A172 (cell line): ENCODE results near the gene IMMP2L. TPM values are rescaled to one million over a fixed set of nuclear protein-coding genes. Genes with fewer than 3 reads are reported as not detected.
"Not testable (repeated sequence)": the region's sequence is repeated elsewhere in the genome, so short reads cannot be mapped to it uniquely, and the experiment has no call there.

Experiments used
- DNase-seq: peaks from one replicate; pipeline ENCODE4 v3.0.0-alpha.2; 2015; ENCODE audit warnings: low spot score
- total RNA-seq: library from RNA; depleted of rRNA; stranded (reverse); fragments of >200 nt; shearing (Covaris generic); gene quantifications from 2 replicates; pipeline ENCODE4 v1.2.3, GENCODE V29; 2014

IMMP2L gene
- total RNA-seq, 1 experiment from 2014 or later = 22.6 TPM

DNA sequence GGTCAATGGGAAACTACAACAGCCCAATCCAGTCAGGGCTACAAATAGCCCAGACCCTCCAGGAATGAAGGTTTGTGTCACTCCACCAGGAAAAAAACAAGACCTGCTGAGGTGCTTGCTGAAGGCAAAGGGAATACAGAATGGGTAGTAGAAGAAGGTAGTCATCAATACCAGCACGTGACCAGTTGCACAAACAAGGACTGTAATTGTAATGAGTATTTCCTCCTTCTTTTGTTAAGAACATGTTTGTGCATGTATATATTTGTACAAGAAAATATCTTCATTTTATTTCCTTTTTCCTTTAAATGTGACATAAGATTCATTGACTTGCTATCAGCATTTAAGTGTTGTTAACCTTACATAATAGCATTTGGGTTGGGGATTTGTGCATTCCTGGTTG is 229.3 kb downstream of the IMMP2L start:
- DNase-seq = no peak

- no peak for DNase-seq
These were observed 232.1 kb downstream of the IMMP2L start for GRCh38 chr7:111330235-111330523.

DNA sequence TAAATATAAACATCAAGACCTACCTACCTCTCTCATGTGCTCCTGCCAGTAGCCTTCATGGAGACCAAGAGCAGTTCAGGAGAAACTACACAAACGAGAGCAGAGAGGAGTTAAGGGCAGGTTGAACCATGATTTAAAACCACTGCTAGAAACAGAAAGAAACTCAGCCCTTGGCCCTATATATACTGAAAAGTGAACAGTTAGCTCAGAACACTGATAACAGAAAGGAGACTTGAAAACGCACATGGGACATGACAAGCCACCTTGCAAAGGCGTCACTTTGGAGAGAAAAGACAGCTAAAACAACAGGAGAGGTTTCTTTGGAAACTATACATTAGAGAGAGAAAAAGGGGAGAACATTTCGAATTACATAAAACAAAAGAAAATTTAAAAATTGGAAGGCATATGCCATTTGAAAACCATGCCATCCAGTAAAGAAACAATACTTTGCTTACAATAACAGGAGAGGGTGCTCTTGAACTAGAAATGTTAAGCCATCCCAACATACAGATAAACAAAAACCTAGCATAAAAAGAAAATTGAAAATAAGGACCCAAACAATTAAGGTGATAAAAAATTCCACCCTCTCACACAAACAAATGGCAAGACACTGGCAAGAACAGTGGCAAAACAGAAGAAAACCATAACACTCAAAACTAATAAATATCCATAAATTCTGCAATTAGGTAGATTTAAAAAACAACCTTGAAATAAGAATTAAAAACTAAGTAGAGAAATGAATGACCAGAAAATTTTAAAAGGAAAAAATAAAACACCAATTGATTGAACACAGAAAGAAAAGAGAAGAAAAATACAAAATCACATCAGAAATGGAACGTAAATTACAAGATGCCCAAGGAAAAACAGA is 232.7 kb downstream of the IMMP2L start:
- DNase-seq = no peak

DNA sequence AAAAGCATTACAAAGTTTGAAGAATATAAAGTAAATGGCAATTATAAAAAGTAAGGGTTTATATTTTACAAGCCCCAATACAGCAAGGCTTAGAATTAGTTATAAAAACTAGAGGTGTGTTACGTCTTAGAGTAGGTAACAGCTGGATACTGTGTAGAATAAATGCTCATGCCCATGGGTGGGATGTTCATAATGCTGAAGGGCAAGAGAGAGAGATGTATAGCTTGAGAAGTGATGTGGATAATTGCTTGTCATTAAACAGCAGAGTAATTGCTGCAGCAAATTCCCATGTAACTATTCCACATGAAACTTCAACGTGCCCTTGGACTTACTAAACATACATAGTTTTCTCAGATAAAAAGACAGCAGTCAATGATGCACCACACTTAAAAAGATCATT is 233.8 kb downstream of the IMMP2L start:
- DNase-seq = no peak

DNA sequence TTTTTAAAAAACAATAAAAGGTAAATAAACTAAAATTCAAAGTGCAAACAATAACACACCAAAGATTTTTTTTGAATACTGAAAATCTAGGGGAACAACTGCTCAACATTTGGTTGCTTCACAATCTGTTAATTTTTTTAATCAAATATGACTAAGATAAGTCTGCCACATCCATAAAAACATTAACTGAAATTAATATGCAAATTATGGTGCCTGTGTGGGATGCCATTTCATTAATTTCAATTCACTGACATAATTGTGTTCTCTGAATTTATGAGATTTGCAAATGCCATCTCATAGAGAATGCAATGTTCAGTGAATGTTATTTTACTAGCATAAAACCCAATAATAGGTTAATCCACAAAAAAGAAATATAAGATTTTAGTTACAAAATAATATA is 237.5 kb downstream of the IMMP2L start:
- no peak for DNase-seq

GRCh38 chr7:111324228-111324627 is 238.1 kb downstream of the IMMP2L start:
- no peak for DNase-seq

DNA sequence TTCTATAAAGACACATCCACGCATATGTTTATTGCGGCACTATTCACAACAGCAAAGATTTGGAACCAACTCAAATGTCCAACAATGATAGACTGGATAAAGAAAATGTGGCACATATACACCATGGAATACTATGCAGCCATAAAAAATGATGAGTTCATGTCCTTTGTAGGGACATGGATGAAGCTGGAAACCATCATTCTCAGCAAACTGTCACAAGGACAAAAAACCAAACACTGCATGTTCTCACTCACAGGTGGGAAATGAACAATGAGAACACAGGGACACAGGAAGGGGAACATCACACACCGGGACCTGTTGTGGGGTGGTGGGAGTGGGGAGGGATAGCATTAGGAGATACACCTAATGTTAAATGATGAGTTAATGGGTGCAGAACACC is 238.6 kb downstream of the IMMP2L start:
- not testable (repeated sequence) for DNase-seq

- DNase-seq = no peak
These were observed 242.2 kb downstream of the IMMP2L start for GRCh38 chr7:111320133-111320532.

DNA sequence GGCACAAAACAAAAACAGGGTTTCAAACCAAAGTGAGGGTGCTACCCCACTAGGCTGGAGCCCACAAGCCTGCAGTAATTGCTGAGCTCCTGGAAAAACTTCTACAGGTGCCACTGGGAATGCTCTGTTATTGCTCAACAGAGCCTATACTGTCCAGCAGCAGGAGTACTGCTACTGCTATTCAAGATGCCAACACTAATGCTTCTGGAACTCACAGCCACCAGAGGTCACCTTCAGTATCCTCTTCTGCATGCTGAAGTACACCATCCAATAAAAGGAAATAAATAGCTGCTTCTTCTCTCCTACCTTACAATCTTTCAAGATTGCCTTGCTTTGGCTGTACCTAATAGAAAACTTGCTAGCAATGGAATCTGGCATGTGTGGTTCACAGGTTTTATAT is 249.3 kb downstream of the IMMP2L start:
- DNase-seq = no peak

DNA sequence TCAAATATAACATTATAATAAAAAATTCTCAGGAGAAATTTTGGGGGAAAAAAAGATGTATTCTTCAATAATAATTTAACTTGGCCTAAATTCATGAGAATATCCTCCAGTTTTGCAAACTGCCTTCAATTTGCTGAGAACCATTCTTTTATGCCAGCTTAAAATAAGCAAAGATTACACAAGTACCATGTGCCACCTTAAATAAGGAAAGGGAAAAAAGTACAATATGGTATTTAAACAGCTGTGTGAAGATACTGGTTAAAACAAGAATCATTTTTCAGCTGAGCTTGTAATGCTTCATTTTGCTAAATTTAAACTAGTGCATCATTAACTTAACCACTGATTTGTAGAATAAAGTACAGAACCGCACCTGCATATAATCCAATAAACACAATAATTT is 253.6 kb downstream of the IMMP2L start:
- no peak for DNase-seq

DNA sequence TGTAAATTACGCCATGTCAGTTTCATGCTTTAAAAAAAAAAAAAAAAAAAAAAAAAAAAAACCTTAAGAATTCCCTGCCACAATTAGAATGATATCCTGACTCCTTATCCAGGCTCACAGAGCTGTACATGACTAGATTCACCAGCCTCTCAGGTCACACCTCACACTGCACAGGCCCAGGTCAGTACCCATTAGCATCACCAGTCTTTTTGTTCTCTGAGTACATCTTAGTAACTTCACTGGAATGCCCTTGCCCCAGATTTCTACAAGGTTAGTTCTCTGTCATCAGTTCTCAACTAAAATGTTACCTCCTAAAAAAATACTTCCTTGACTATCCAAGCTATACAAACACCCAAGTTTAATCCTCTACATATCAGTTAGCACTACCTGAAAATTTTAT is 260.4 kb downstream of the IMMP2L start:
- DNase-seq = no peak

DNA sequence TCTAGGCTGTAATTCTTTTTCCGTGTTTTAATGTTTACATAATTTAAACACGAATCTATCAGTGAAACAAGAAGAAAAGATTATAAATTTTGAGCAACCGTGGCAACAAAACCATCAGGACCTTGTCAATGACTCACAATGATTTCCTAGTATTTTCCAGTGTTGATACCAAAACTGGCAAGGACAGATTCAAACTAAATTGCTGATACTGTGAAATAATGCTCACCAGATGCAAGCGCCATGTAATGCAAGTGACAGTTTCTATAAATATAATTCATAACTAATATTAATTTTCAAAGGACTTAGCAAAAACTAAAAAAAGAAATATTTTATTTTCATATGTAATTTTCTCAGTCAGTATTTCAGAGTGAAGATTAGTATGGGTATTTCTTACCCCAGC is 267.8 kb downstream of the IMMP2L start:
- DNase-seq = no peak

GRCh38 chr7:111292026-111292470 is 270.2 kb downstream of the IMMP2L start:
- DNase-seq = no peak

- DNase-seq = no peak
These were observed 271.3 kb downstream of the IMMP2L start for GRCh38 chr7:111290982-111291381.

DNA sequence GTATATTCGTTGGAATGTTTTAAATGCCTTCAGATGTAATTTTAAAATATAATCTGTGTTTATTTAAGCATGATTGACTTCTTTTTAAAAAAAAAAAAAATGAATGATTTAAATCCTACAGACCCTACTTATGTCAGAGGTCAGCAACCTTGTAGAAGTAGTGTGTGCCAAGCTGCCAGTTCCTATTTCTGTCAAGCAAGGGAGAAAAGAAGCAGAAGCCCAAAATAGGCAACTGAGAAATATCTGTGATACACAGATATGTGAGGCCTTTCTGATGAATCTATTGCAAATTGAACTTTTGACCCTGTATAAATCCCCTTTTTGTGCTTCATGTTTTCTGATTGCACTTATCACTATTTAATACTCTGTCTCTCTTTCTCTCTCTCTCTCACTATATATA is 271.9 kb downstream of the IMMP2L start:
- no peak for DNase-seq

GRCh38 chr7:111288441-111288840 is 273.9 kb downstream of the IMMP2L start:
- not testable (repeated sequence) for DNase-seq

- no peak for DNase-seq
These were observed 279.7 kb downstream of the IMMP2L start for GRCh38 chr7:111282626-111283025.

DNA sequence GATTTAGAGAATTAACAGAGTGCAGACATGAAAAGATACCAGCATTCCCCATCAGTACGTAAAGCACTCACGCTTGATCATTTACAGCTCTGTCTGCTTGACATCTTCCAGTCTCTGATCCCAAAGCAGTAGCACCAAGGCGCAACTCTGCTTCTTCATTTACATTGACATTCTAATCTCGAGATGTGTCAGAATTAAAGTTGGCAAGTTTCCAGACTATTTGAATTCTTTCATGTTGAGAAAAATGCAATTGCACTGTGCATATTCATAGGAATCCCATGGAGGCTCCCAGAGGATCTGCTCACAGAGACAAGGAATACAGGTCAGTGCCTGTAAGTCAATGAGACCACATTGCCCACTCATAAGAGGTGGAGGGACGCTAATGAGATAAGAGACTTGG is 287.4 kb downstream of the IMMP2L start:
- no peak for DNase-seq

DNA sequence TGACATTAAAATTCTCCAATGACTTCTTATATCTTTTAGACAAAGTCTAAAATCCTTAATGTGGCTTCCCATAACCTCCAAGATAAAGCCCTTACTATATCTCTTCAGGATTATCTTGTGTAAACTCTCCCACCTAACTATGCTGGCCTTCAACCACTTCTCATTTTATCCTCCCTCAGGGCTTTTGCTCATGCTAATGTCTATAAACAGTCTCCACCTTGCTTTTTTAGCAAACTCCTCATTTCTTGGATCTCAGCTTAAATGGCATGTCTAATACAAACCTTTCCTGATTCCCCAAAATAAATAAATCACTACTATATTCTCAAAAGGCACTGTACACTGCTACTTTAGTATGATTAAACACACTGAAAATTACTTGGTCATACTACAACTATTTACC is 290.2 kb downstream of the IMMP2L start:
- DNase-seq = no peak

DNA sequence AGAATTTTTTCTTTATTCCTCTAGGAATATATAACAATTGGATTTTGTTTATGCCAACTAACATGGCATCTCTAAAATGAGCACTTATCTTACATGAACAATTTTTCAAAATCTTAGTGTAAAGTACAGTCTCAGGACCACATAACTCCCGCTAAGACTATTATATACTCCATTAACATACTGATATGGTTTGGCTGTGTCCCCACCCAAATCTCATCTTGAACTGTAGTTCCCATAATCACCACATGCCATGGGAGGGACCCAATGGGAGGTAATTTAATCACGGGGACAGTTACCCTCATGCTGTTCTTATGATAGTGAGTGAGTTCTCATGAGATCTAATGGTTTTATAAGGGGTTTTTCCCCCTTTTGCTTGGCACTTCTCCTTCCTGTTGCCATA is 291.5 kb downstream of the IMMP2L start:
- not testable (repeated sequence) for DNase-seq

DNA sequence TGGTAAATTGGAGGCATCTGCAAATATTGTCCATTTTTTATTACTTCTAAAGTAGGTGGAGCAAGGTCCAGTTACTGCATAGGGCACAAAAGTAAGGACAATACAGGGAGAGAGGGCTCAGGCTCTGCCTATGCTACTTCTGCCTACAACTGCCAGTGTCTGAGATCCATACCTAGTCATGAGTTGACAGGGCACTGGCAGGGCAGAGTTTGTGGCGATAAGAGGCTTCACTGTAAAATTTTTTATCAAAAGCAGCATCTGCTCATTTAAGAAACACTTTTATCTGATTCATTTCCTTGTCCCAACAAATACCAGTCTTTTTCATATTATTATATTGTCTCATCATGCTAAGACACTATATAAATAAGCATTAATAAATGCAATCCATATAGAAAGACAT is 293.4 kb downstream of the IMMP2L start:
- DNase-seq = no peak

DNA sequence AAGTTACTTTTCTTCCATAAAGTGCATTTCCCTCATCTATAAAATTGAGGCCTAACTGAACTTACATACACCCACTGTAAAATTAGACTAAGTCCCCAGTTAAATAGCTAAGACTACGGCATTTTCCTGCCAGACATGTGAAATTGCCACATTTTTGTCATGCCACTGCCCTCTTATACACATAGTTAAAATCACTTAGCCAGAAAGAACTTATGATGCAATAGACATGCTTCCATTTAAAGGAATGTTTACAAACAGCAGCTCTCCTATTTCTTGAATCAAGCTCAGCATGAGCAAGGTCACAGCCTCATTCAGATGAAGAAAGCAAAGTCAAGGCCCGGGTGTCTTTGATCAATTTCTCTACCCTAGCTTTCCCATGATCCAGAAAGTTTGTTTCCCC is 295.7 kb downstream of the IMMP2L start:
- no peak for DNase-seq

- DNase-seq = no peak
These were observed 296.9 kb downstream of the IMMP2L start for GRCh38 chr7:111265394-111265793.

DNA sequence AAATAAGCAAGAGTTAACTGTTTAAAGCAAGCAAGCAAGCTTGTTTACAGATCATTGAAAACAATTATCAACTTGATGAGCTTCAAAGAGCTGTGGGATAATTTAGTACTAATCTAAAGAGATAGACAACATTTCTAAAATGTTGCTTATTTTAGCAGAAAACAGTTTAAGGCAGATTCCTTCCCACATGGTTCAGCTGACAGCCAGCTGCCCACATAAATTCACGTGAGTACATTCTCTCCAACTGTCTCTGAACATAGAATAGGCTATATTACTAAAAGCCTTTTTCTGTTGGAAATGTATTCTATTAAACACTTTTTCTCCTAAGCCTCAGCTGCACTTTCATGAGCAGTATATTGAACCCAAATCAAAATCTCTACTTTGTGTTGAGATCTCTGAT is 297.3 kb downstream of the IMMP2L start:
- no peak for DNase-seq
